SK-N-SH treated with all-trans-retinoic acid at 6 μM for 48 hours (cell line): Measurements from ENCODE around the gene DVL3.

Experiments used
- ARNTL ChIP-seq: fragments of 450-650 bp; formaldehyde crosslinking; IDR thresholded peaks from 2 replicates; pipeline ENCODE4 v1.5.0; 2020; ENCODE audit warnings: low read depth, mild to moderate bottlenecking, moderate library complexity, borderline replicate concordance
- PATZ1 ChIP-seq: fragments of 250-450 bp; sonication (Bioruptor Pico); IDR thresholded peaks from 2 replicates; pipeline ENCODE4 v1.8.0; 2020; ENCODE audit warnings: mild to moderate bottlenecking, moderate library complexity, borderline replicate concordance
- TOX ChIP-seq: fragments of 250-450 bp; sonication (Bioruptor Pico); IDR thresholded peaks from 2 replicates; pipeline ENCODE4 v1.8.0; 2021; ENCODE audit warnings: mild to moderate bottlenecking, moderate library complexity, borderline replicate concordance
- ZFP30 ChIP-seq: fragments of 450-650 bp; formaldehyde crosslinking; IDR thresholded peaks from 2 replicates; pipeline ENCODE4 v1.5.0; 2022; ENCODE audit warnings: mild to moderate bottlenecking, moderate library complexity

- no peak for TF ChIP-seq PATZ1 (CRISPR knock-in tag)
- TF ChIP-seq ZFP30 (CRISPR knock-in tag) = no peak
- TF ChIP-seq ARNTL (CRISPR knock-in tag) = no peak
- TF ChIP-seq TOX (CRISPR knock-in tag) = no peak
Measured at GRCh38 chr3:184175981-184176376, 20.8 kb downstream of the DVL3 start.
